HepG2 (cell line): ENCODE results near the gene ROCK1. TPM values are rescaled to one million over a fixed set of nuclear protein-coding genes. Genes with fewer than 3 reads are reported as not detected.

Experiments used
- ATAC-seq: fragments of 200-7000 bp; cut with Tn5 transposase; 3 replicates; pipeline ENCODE4 v1.9.1; 2020; ENCODE audit warnings: mild to moderate bottlenecking, moderate library complexity
- BruUV-seq: library from RNA; stranded (reverse); fragments of 400-500 nt; replicated peaks from 2 replicates; lab custom pipeline; 2021; lab: Mats Ljungman, UMichigan
- CTCF ChIA-PET: fragments of 300-600 bp; formaldehyde crosslinking; extraction: SDS; loops from one replicate; lab custom pipeline; 2021; ENCODE audit warnings: low total read pairs, inconsistent platforms, low intra/inter-chr PET ratio; lab: Yijun Ruan, JAX
- POLR2A ChIA-PET: fragments of 350-600 bp; sonication (Branson Sonifier 250); formaldehyde crosslinking; loops from one replicate; lab custom pipeline; 2020; ENCODE audit warnings: antibody characterized with exemption, inconsistent platforms; lab: Yijun Ruan, JAX
- DNase-seq: peaks from one replicate; pipeline ENCODE4 v3.0.0-alpha.2; 2015; ENCODE audit warnings: low spot score
- FAIRE-seq: peaks from 3 replicates; lab custom pipeline; 2011; peaks lifted over from hg19 to GRCh38; lab: Jason Lieb, UNC
- H2AFZ ChIP-seq: one replicate; pipeline ENCODE4 v1.6.1; 2011; ENCODE audit warnings: low read length, inconsistent platforms
- H3K27ac ChIP-seq: fragments of 300-600 bp; 3 replicates; pipeline ENCODE4 v1.8.0; 2011; ENCODE audit warnings: mixed run types, mild to moderate bottlenecking, mixed read lengths, low read length, inconsistent platforms; ENCODE audit not compliant: insufficient read depth; ENCODE audit errors: extremely low read length
- H3K27me3 ChIP-seq, 2 experiments: fragments of 200-600 bp in 1 of 2; 2 replicates in 1 of 2; 3 replicates in 1 of 2; pipeline versions ENCODE4 v1.6.0 to v1.8.0; 2011; ENCODE audit warnings: low read length in 2 of 2, mild to moderate bottlenecking in 2 of 2, moderate library complexity in 2 of 2, inconsistent platforms in 1 of 2; ENCODE audit not compliant: insufficient read depth in 2 of 2, control insufficient read depth in 1 of 2
- H3K36me3 ChIP-seq, 2 experiments: fragments of 200-600 bp in 1 of 2; replicated peaks in 1 of 2; 2 replicates in 1 of 2; 3 replicates in 1 of 2; pipeline versions ENCODE4 v1.5.1 to v1.8.0; 2011; ENCODE audit warnings: low read length in 2 of 2, inconsistent platforms in 1 of 2; ENCODE audit not compliant: insufficient read depth in 2 of 2, control insufficient read depth in 1 of 2
- H3K4me1 ChIP-seq: 2 replicates; pipeline ENCODE4 v1.5.1; 2012; ENCODE audit warnings: low read length, inconsistent platforms; ENCODE audit not compliant: insufficient read depth
- H3K4me2 ChIP-seq: 2 replicates; pipeline ENCODE4 v1.6.0; 2011; ENCODE audit warnings: low read depth, low read length, inconsistent platforms
- H3K4me3 ChIP-seq, 3 experiments: fragments of 200-600 bp in 1 of 3; sonication (generic), shearing (Covaris generic) in 1 of 3; replicated peaks in 1 of 3; 2 replicates each; pipeline ENCODE4 v1.5.1; 2011 to 2016; ENCODE audit warnings: low read length in 3 of 3, inconsistent platforms in 2 of 3, low read depth in 2 of 3, mild to moderate bottlenecking in 2 of 3, control low read depth in 1 of 3, mixed read lengths in 1 of 3; ENCODE audit not compliant: insufficient read depth in 1 of 3
- H3K79me2 ChIP-seq: one replicate; pipeline ENCODE4 v1.6.1; 2011; ENCODE audit warnings: low read length, inconsistent platforms; ENCODE audit not compliant: insufficient read depth
- H3K9ac ChIP-seq: 2 replicates; pipeline ENCODE4 v1.6.0; 2011; ENCODE audit warnings: mild to moderate bottlenecking, low read depth, low read length, inconsistent platforms; ENCODE audit not compliant: insufficient read depth
- H3K9me3 ChIP-seq: 2 replicates; pipeline ENCODE4 v1.5.1; 2012; ENCODE audit warnings: mild to moderate bottlenecking, low read length
- H4K20me1 ChIP-seq: 2 replicates; pipeline ENCODE4 v1.6.0; 2011; ENCODE audit warnings: inconsistent platforms, mild to moderate bottlenecking, low read length, moderate library complexity; ENCODE audit not compliant: insufficient read depth
- ARNT ChIP-seq: fragments of 450-650 bp; IDR thresholded peaks from 2 replicates; pipeline ENCODE4 v1.6.1; 2017
- GTF2F1 ChIP-seq: fragments of 150-350 bp; IDR thresholded peaks from 2 replicates; pipeline ENCODE4 v1.6.1; 2014; ENCODE audit warnings: low read length
- ZNF672 ChIP-seq: sonication (generic); formaldehyde crosslinking; IDR thresholded peaks from 2 replicates; pipeline ENCODE4 v1.8.1; 2022; ENCODE audit warnings: missing genetic modification reagents
- ZNF883 ChIP-seq: sonication (generic); formaldehyde crosslinking; IDR thresholded peaks from 2 replicates; pipeline ENCODE4 v1.5.1; 2020; ENCODE audit warnings: mild to moderate bottlenecking, missing genetic modification reagents; ENCODE audit errors: not compliant biosample characterization
- WGBS: methylation state at CpG from one replicate; pipeline ENCODE4 v1.1.6; 2017; ENCODE audit warnings: low lambda C conversion rate; 5-methylcytosine and 5-hydroxymethylcytosine counted together
- in situ Hi-C: cut with HindIII; loops from 2 replicates; pipeline ENCODE4 v1.10.0; 2017; ENCODE audit warnings: low pct_unique_long_range_greater_than_20kb; ENCODE audit not compliant: extremely low pct_ligation_motif_present
- intact Hi-C: fragments of 100-400 bp; cut with micrococcal nuclease; formaldehyde crosslinking; loops from one replicate; pipeline ENCODE4 v1.10.0; 2022; ENCODE audit not compliant: unreplicated experiment
- polyA plus RNA-seq, 8 experiments: library from polyadenylated mRNA; depleted of rRNA in 3 of 8; stranded (reverse) in 7 of 8; unstranded in 1 of 8; fragments of >200 nt; fragmentation: Illumina TruSeq in 4 of 8; extraction: Trizol in 4 of 8; gene quantifications; 2 replicates each; pipeline versions ENCODE4 v1.2.1 to v1.2.3, GENCODE V29; 2011 to 2016; ENCODE audit warnings: low read depth in 4 of 8, missing spikeins in 1 of 8, mixed read lengths in 1 of 8; ENCODE audit not compliant: insufficient read depth in 1 of 8
- total RNA-seq, 5 experiments: library from RNA; depleted of rRNA; stranded (reverse); fragments of >200 nt; fragmentation: Illumina TruSeq; extraction: Trizol; gene quantifications; 2 replicates each; pipeline ENCODE4 v1.2.3, GENCODE V29; 2016; ENCODE audit warnings: low read depth in 1 of 5

ROCK1 gene
- total and polyA plus RNA-seq, 2 of the 13 experiments (the other 11 are each of a cell fraction or from before 2014, with no cell fraction given): 10.5 to 27.2 TPM

GRCh38 chr18:21105936-21106335 lies 5.7 kb downstream of the ROCK1 start:
- no peaks in the 10 kb centered on the region for H3K9me3 ChIP-seq
- WGBS: 80% methylated on average over 3 of the region's 3 CpGs
- FAIRE-seq: no peak
- intact Hi-C loops: loop anchor here (2.0 to 10.0 kb wide), 2 partner anchors 17 to 51 kb away; no protein-coding TSS in a partner anchor
- peak; percentile 69 for ATAC-seq
- H2AFZ ChIP-seq: no peak overlapping the region
- CTCF ChIA-PET: no interaction called here
- POLR2A ChIA-PET: no interaction called here
- H3K9ac ChIP-seq: no peak overlapping the region
- no peaks in the 10 kb centered on the region; a peak in 1 of 5 replicates for H3K27me3 ChIP-seq
- no TSS peak for BruUV-seq
- no peak for TF ChIP-seq ZNF672 (CRISPR knock-in tag)
- TF ChIP-seq GTF2F1: no peak
- TF ChIP-seq, all 625 proteins: peak for 0
- peaks cover 99% of the 10 kb centered on the region for H3K79me2 ChIP-seq
- no peak overlapping the region for H3K4me3 ChIP-seq
- H4K20me1 ChIP-seq: peaks cover 41% of the 10 kb centered on the region
- H3K27ac ChIP-seq: no peak overlapping the region
- H3K4me2 ChIP-seq: peak overlapping the region; percentile 13; the same call in 1 of the 2 replicates
- H3K4me1 ChIP-seq: peaks cover 53% of the 10 kb centered on the region
- DNase-seq: no peak
- no peaks in the 10 kb centered on the region for H3K36me3 ChIP-seq
- in situ Hi-C loops: no loop called here

DNA sequence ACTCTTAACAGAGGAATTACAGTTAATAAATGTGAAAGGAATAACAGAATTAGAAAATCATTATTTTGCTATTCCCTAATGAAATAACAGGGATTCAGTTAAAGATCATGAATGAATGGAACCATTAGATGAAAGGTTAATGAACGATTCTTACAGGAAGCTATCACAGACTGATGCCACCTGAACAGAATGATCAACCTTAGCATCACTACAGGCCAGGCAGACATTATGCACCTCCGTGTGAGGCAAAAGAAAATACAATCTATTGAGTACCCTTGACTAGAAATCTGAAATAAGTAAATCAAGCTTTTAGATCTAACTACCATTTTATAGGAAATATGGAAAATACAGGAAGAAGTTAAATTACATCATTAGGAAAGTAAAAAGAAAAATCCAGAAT lies 10.4 kb downstream of the ROCK1 start:
- H4K20me1 ChIP-seq: peaks cover 3% of the 10 kb centered on the region
- FAIRE-seq: no peak
- no peak overlapping the region for H3K4me2 ChIP-seq

More for the DNA sequence above, 10.4 kb downstream of the ROCK1 start:
- no peak overlapping the region for H3K4me3 ChIP-seq
- DNase-seq (no peak), ATAC-seq (no peak)
- H2AFZ ChIP-seq: no peak overlapping the region
- 91% methylated on average over 2 of the region's 2 CpGs for WGBS
- H3K9me3 ChIP-seq: no peaks in the 10 kb centered on the region
- TF ChIP-seq ZNF883 (no peak), ARNT (no peak)
- no peak overlapping the region for H3K9ac ChIP-seq
- in situ Hi-C loops: no loop called here
- BruUV-seq: no TSS peak
- H3K27ac ChIP-seq: no peak overlapping the region
- peaks cover 21% of the 10 kb centered on the region for H3K4me1 ChIP-seq
- ChIA-PET CTCF (no interaction called here), POLR2A (no interaction called here)
- intact Hi-C loops: loop anchor here (1.0 to 10.0 kb wide), 2 partner anchors 8 to 46 kb away; no protein-coding TSS in a partner anchor
- H3K36me3 ChIP-seq: no peaks in the 10 kb centered on the region
- no peaks in the 10 kb centered on the region for H3K27me3 ChIP-seq
- H3K79me2 ChIP-seq: peaks cover 98% of the 10 kb centered on the region
